Spinal cord (tissue), 10 donors: ENCODE measurements around the gene MIP. TPM values are rescaled to one million over a fixed set of nuclear protein-coding genes. Genes with fewer than 3 reads are reported as not detected.
"Not testable (repeated sequence)": the region's sequence is repeated elsewhere in the genome, so short reads cannot be mapped to it uniquely, and the experiment has no call there.

ENCODE experiments used
- DNase-seq, 6 donors: peaks; one replicate each; pipeline versions ENCODE4 v3.0.0 to v3.0.0-alpha.2; 2013 to 2015; ENCODE audit warnings: low spot score in 6 of 6, low read depth in 4 of 6
- H3K27ac ChIP-seq: one replicate; pipeline ENCODE4 v1.5.1; 2013; ENCODE audit warnings: low read depth, low read length, control low read depth
- H3K27me3 ChIP-seq: one replicate; pipeline ENCODE4 v1.6.1; 2013; ENCODE audit warnings: low read length; ENCODE audit not compliant: control insufficient read depth, insufficient read depth
- H3K36me3 ChIP-seq: one replicate; pipeline ENCODE4 v1.6.1; 2013; ENCODE audit warnings: low read length; ENCODE audit not compliant: control insufficient read depth, insufficient read depth
- H3K4me1 ChIP-seq: one replicate; pipeline ENCODE4 v1.6.1; 2013; ENCODE audit warnings: low read length; ENCODE audit not compliant: control insufficient read depth, insufficient read depth
- H3K4me3 ChIP-seq: one replicate; pipeline ENCODE4 v1.5.1; 2013; ENCODE audit warnings: low read depth, low read length, control low read depth
- H3K9me3 ChIP-seq: one replicate; pipeline ENCODE4 v1.6.1; 2013; ENCODE audit warnings: low read length; ENCODE audit not compliant: control insufficient read depth, insufficient read depth
- WGBS: methylation state at CpG from one replicate; pipeline ENCODE4 v1.1.5; 2013; ENCODE audit warnings: missing lambda C conversion rate; ENCODE audit not compliant: insufficient coverage; 5-methylcytosine and 5-hydroxymethylcytosine counted together
- polyA plus RNA-seq, 2 donors: library from polyadenylated mRNA; unstranded; fragments of 120-200 nt; gene quantifications; one replicate each; pipeline ENCODE4 v1.2.1, GENCODE V29; 2013; ENCODE audit not compliant: insufficient read length in 2 of 2
- total RNA-seq, 2 donors: library from RNA; depleted of rRNA in 1 of 2; stranded (reverse); fragments of 120-200 nt in 1 of 2; fragments of >200 nt in 1 of 2; gene quantifications; one replicate each; pipeline versions ENCODE4 v1.2.3 to v1.2.4, GENCODE V29; 2013 to 2014
- donor health status: healthy.

MIP gene
- total and polyA plus RNA-seq, 4 donors: 0.30 to 0.60 TPM; not detected in 2

GRCh38 chr12:56448860-56449621 is 5.4 kb downstream of the MIP start, which contains the start of gene TIMELESS:
Gene TIMELESS, minus strand, starts transcription at chr12:56449426. Its CDS starts 15,256 bp downstream, at chr12:56434170.
- Histone ChIP-seq H3K27ac (peak within 1 kb of the TSS; percentile 97), H3K4me1 (peaks cover 8% of the 10 kb centered on the region), H3K9me3 (no peaks in the 10 kb centered on the region), H3K36me3 (no peaks in the 10 kb centered on the region), H3K4me3 (peak within 1 kb of the TSS; percentile 92), H3K27me3 (no peaks in the 10 kb centered on the region)
- WGBS: 0% methylated on average over 53 of the region's 58 CpGs
- peak; percentile 76 to 97 (median 92) for DNase-seq

GRCh38 chr12:56443208-56443607 is 11.2 kb downstream of the MIP start:
- not testable (repeated sequence) for H3K27me3 ChIP-seq, H3K27ac ChIP-seq, H3K4me3 ChIP-seq, H3K9me3 ChIP-seq, DNase-seq, H3K36me3 ChIP-seq, H3K4me1 ChIP-seq
- WGBS: 80% methylated on average over 1 of the region's 2 CpGs

- peaks cover 3% of the 10 kb centered on the region for H3K36me3 ChIP-seq
- no peaks in the 10 kb centered on the region for H3K27me3 ChIP-seq
- no peak overlapping the region for H3K4me3 ChIP-seq
- WGBS: 86% methylated on average over 9 of the region's 11 CpGs
- DNase-seq: no peak
- H3K9me3 ChIP-seq: no peaks in the 10 kb centered on the region
- H3K4me1 ChIP-seq: no peaks in the 10 kb centered on the region
- no peak overlapping the region for H3K27ac ChIP-seq
These were observed 16.9 kb downstream of the MIP start for GRCh38 chr12:56437430-56438176.

GRCh38 chr12:56434828-56435227 is 19.6 kb downstream of the MIP start:
- Histone ChIP-seq H3K27me3 (no peaks in the 10 kb centered on the region), H3K9me3 (no peaks in the 10 kb centered on the region), H3K36me3 (peaks cover 20% of the 10 kb centered on the region), H3K4me3 (no peak overlapping the region), H3K27ac (no peak overlapping the region), H3K4me1 (no peaks in the 10 kb centered on the region)
- DNase-seq: no peak
- 100% methylated on average over 1 of the region's 6 CpGs for WGBS

GRCh38 chr12:56431850-56432249 is 22.6 kb downstream of the MIP start:
- no peak overlapping the region for H3K4me3 ChIP-seq
- no peak overlapping the region for H3K27ac ChIP-seq
- no peaks in the 10 kb centered on the region for H3K9me3 ChIP-seq
- H3K4me1 ChIP-seq: no peaks in the 10 kb centered on the region
- DNase-seq: no peak
- no CpG with 5 or more reads among the region's 3 CpGs for WGBS
- peaks cover 35% of the 10 kb centered on the region for H3K36me3 ChIP-seq
- H3K27me3 ChIP-seq: no peaks in the 10 kb centered on the region

- Histone ChIP-seq H3K27ac (no peak overlapping the region), H3K27me3 (no peaks in the 10 kb centered on the region), H3K9me3 (no peaks in the 10 kb centered on the region), H3K4me1 (no peaks in the 10 kb centered on the region), H3K4me3 (no peak overlapping the region), H3K36me3 (peaks cover 35% of the 10 kb centered on the region)
- WGBS: 100% methylated on average over 9 of the region's 11 CpGs
- no peak for DNase-seq
These were observed 23.2 kb downstream of the MIP start for GRCh38 chr12:56431288-56431687.

- no peaks in the 10 kb centered on the region for H3K27me3 ChIP-seq
- no peaks in the 10 kb centered on the region for H3K9me3 ChIP-seq
- WGBS: 0% methylated on average over 1 of the region's 3 CpGs
- H3K36me3 ChIP-seq: peaks cover 38% of the 10 kb centered on the region
- H3K27ac ChIP-seq: no peak overlapping the region
- no peak for DNase-seq
- H3K4me1 ChIP-seq: no peaks in the 10 kb centered on the region
- H3K4me3 ChIP-seq: no peak overlapping the region
These were observed 28.5 kb downstream of the MIP start for GRCh38 chr12:56425940-56426438.

- Histone ChIP-seq H3K4me3 (no peak overlapping the region), H3K9me3 (no peaks in the 10 kb centered on the region), H3K27me3 (no peaks in the 10 kb centered on the region), H3K36me3 (peaks cover 37% of the 10 kb centered on the region), H3K27ac (no peak overlapping the region), H3K4me1 (no peaks in the 10 kb centered on the region)
- WGBS: no CpG with 5 or more reads among the region's 1 CpG
- no peak for DNase-seq
These were observed 29.3 kb downstream of the MIP start for GRCh38 chr12:56425193-56425592.

GRCh38 chr12:56420411-56420810 is 34.0 kb downstream of the MIP start:
- DNase-seq: no peak
- Histone ChIP-seq H3K36me3 (peaks cover 37% of the 10 kb centered on the region), H3K4me3 (no peak overlapping the region), H3K27me3 (no peaks in the 10 kb centered on the region), H3K4me1 (no peaks in the 10 kb centered on the region), H3K27ac (no peak overlapping the region), H3K9me3 (no peaks in the 10 kb centered on the region)
- 70% methylated on average over 2 of the region's 6 CpGs for WGBS
